GM12891 (cell line): ENCODE measurements around the gene ZFYVE9.

Source experiments
- PAX5 ChIP-seq: IDR thresholded peaks from 2 replicates; pipeline ENCODE4 v1.6.1; 2011; ENCODE audit warnings: low read length, moderate library complexity, mild to moderate bottlenecking; ENCODE audit not compliant: insufficient read depth, severe bottlenecking
- POLR2A ChIP-seq: IDR thresholded peaks from 2 replicates; pipeline ENCODE4 v1.6.1; 2011; ENCODE audit warnings: low read depth, low read length, control low read depth
- SPI1 ChIP-seq: IDR thresholded peaks from 2 replicates; pipeline ENCODE4 v1.6.1; 2011; ENCODE audit warnings: low read depth, low read length, control low read depth
- TAF1 ChIP-seq: IDR thresholded peaks from 2 replicates; pipeline ENCODE4 v1.6.1; 2011; ENCODE audit warnings: low read depth, low read length, control low read depth

- TF ChIP-seq POLR2A (no peak), TAF1 (no peak), PAX5 (no peak), SPI1 (no peak)
Observed at GRCh38 chr1:52356818-52357355, 215.0 kb downstream of the ZFYVE9 start.
